Neural progenitor cell (in vitro differentiated cells): ENCODE measurements around the gene SHQ1.

Experiments
- EZH2 ChIP-seq: fragments of 200-600 bp; sonication (generic); IDR thresholded peaks from 2 replicates; pipeline ENCODE4 v1.6.1; 2017; ENCODE audit warnings: antibody characterized with exemption, mild to moderate bottlenecking, moderate library complexity
- TF ChIP-seq, protein P1 (sequence below): fragments of 200-600 bp; sonication (generic); IDR thresholded peaks from 2 replicates; pipeline ENCODE4 v1.5.1; 2017; ENCODE audit warnings: antibody characterized with exemption, mild to moderate bottlenecking

- TF ChIP-seq, protein P1, sequence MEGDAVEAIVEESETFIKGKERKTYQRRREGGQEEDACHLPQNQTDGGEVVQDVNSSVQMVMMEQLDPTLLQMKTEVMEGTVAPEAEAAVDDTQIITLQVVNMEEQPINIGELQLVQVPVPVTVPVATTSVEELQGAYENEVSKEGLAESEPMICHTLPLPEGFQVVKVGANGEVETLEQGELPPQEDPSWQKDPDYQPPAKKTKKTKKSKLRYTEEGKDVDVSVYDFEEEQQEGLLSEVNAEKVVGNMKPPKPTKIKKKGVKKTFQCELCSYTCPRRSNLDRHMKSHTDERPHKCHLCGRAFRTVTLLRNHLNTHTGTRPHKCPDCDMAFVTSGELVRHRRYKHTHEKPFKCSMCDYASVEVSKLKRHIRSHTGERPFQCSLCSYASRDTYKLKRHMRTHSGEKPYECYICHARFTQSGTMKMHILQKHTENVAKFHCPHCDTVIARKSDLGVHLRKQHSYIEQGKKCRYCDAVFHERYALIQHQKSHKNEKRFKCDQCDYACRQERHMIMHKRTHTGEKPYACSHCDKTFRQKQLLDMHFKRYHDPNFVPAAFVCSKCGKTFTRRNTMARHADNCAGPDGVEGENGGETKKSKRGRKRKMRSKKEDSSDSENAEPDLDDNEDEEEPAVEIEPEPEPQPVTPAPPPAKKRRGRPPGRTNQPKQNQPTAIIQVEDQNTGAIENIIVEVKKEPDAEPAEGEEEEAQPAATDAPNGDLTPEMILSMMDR, result no peak
- TF ChIP-seq EZH2, result no peak
These were observed 42.1 kb upstream of the SHQ1 start for GRCh38 chr3:72890166-72890925.
